Fibroblast of the aortic adventitia (primary cell): ENCODE data around the gene SLC9A1. TPM values are rescaled to one million over a fixed set of nuclear protein-coding genes. Genes with fewer than 3 reads are reported as not detected.

Experiments
- DNase-seq: peaks from one replicate; pipeline ENCODE4 v3.0.0-alpha.2; 2010; ENCODE audit warnings: low read depth
- H3K4me3 ChIP-seq: 2 replicates; pipeline ENCODE4 v1.5.1; 2011; ENCODE audit warnings: low read depth, mild to moderate bottlenecking, control low read depth, low read length, moderate library complexity
- total RNA-seq: library from RNA; depleted of rRNA; stranded (reverse); fragments of >200 nt; gene quantifications from 2 replicates; pipeline ENCODE4 v1.2.3, GENCODE V29; 2012; ENCODE audit warnings: low replicate concordance
- TF ChIP-seq, protein P1 (sequence below): IDR thresholded peaks from 2 replicates; pipeline ENCODE4 v1.5.1; 2011; ENCODE audit warnings: mild to moderate bottlenecking, low read length, control low read depth, inconsistent platforms; ENCODE audit not compliant: insufficient read depth

Gene SLC9A1
- total RNA-seq, 1 donor = 7.4 TPM

DNA sequence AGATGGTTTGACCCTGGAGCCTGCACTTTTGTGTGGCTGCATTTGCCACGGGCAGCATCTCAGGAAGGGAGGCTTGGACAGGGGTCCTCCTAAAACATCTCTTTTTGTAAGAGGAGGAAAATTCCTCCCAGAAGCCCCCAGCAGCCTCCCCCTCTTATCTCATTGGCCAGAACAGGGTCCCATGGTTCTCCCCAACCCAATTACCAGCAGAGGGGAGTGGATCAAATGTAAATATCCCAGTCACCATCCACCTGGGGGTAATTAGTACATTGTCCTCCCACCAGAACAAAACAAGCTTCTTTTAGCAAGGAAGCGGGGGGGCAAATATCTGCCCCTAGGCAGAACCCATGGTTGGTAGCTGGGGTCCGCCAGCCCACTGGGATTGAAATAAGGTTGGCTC lies 97.5 kb downstream of the SLC9A1 start:
- TF ChIP-seq, protein P1, sequence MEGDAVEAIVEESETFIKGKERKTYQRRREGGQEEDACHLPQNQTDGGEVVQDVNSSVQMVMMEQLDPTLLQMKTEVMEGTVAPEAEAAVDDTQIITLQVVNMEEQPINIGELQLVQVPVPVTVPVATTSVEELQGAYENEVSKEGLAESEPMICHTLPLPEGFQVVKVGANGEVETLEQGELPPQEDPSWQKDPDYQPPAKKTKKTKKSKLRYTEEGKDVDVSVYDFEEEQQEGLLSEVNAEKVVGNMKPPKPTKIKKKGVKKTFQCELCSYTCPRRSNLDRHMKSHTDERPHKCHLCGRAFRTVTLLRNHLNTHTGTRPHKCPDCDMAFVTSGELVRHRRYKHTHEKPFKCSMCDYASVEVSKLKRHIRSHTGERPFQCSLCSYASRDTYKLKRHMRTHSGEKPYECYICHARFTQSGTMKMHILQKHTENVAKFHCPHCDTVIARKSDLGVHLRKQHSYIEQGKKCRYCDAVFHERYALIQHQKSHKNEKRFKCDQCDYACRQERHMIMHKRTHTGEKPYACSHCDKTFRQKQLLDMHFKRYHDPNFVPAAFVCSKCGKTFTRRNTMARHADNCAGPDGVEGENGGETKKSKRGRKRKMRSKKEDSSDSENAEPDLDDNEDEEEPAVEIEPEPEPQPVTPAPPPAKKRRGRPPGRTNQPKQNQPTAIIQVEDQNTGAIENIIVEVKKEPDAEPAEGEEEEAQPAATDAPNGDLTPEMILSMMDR = no peak
- no peak overlapping the region for H3K4me3 ChIP-seq
- DNase-seq = no peak

DNA sequence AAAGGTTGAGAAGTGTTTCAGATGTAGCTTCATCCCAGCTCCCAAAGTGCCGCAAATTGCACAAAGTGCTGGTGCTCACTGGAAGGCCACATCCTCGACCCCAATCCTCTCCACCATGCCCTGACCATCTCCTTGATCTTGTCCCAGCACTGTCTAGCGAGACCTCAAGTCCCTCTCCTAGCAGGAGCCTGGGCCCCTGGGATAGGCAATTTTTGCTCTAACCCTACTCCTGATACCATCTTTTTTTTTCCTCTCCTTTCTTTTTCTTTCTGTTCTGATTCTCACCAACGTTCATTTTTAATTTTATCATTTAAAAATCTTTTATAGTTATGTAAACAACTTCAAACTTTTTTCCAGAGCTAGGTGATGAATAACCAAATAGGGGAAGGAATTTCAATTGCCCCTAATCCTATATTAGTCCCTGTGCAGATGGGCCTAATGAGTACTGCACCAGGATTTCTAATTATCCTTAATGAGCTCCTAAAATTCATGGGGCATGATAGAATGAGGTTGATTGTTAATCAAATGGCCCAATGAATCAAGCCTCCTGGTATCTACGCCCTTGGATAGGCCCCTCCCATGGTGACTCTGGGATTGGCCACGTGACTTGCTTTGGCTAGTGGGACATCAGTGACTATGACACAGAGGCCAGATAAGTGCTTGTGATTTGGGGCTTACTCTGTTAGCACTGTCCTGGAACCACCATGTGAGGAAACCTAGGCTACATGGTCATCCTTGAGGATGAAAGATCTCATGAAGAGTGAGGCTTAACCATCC lies 100.8 kb downstream of the SLC9A1 start:
- no peak for DNase-seq
- H3K4me3 ChIP-seq = no peak overlapping the region
- TF ChIP-seq, protein P1 = no peak

DNA sequence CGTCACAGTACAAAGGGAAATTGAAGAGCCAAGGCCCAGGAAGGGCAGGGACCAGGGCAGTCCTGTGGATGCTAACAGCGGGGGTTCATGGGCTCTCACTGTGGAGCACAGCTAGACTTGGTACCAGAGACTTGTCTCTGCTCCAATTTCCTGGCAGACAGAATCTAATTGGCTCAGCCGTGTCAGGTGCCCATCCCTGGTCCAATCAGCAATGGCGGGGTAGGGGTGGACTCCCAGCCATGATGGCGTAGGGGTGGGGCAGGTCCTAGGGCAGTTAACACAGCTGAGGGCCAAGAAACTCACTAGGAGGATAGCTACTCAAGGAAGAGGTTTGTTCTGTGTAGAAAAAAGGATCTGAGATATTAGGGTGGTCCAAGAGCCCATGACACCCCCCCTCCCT lies 102.4 kb downstream of the SLC9A1 start:
- TF ChIP-seq, protein P1 = no peak
- no peak for DNase-seq

DNA sequence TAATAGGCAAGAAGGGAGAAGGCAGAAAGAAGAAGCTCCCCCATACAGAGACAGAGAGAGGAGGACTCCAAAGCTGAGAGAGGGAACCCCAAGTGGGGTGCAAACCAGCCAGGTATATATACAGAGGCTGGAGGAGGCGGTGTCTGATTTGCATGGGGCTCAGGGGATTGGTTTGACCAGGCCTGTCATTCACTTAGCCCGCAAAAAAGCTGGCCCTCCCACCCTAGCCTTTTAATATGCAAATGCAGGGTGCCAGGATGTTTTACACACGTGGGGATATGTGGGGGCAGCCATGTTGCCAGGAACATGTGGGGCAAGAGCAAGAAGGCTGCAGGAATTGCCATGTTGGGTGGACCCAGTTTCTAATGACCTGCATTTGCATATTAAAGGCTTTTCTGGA lies 105.3 kb downstream of the SLC9A1 start:
- TF ChIP-seq, protein P1 = no peak
- DNase-seq = no peak
- H3K4me3 ChIP-seq = no peak overlapping the region

More for the DNA sequence above, 102.4 kb downstream of the SLC9A1 start:
- no peak overlapping the region for H3K4me3 ChIP-seq

DNA sequence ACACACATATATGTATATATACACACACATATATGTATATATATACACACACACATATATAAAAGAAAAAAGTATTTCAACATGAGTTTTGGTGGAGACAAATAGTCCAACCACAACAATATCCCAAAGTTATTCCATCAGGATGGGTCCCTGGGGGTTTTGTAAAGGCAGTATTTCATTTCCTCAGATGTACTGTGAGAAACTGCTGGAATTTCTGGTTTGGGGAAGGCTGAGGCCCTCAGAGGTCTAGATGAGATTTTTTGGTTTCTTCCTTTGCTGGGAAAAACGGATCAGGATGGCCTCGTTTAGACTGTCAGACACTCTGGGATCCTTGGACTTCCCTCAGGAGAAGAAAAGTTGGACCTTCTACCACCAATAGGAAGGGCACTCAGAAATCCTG lies 105.8 kb downstream of the SLC9A1 start:
- no peak for DNase-seq
- TF ChIP-seq, protein P1 = no peak
- no peak overlapping the region for H3K4me3 ChIP-seq

Other genes with a start within 250 kb of the SLC9A1 start
- gene NR0B2, start 241.2 kb downstream of the SLC9A1 start, total RNA-seq = not detected in 2 replicates
- 23.8 and 26.7 TPM in 2 replicates for gene NUDC, start 233.4 kb downstream of the SLC9A1 start, total RNA-seq
- not detected in 2 replicates for gene KDF1, start 194.7 kb downstream of the SLC9A1 start, total RNA-seq
- 11.6 and 19.1 TPM in 2 replicates for gene TRNP1, start 161.4 kb downstream of the SLC9A1 start, total RNA-seq
- gene TENT5B, start 142.3 kb downstream of the SLC9A1 start, total RNA-seq = 1.9 and 6.8 TPM in 2 replicates
- 11.0 and 24.7 TPM in 2 replicates for gene WDTC1, start 79.5 kb upstream of the SLC9A1 start, total RNA-seq
- gene TMEM222, start 167.0 kb upstream of the SLC9A1 start, total RNA-seq = 19.0 and 31.4 TPM in 2 replicates
- gene SYTL1, start 186.9 kb upstream of the SLC9A1 start, total RNA-seq = 0.09 TPM in 1 of 2 replicates, not detected in the other
- 13.0 and 18.2 TPM in 2 replicates for gene MAP3K6, start 211.8 kb upstream of the SLC9A1 start, total RNA-seq
- gene FCN3, start 219.7 kb upstream of the SLC9A1 start, total RNA-seq = not detected in 2 replicates
- not detected in 2 replicates for gene CD164L2, start 228.2 kb upstream of the SLC9A1 start, total RNA-seq
- 0.99 TPM in 1 of 2 replicates, not detected in the other for gene GPR3, start 237.5 kb upstream of the SLC9A1 start, total RNA-seq